ENCODE results near the gene DCLK2. TPM values are rescaled to one million over a fixed set of nuclear protein-coding genes. Genes with fewer than 3 reads are reported as not detected.
"Not testable (repeated sequence)": the region's sequence is repeated elsewhere in the genome, so short reads cannot be mapped to it uniquely, and the experiment has no call there.

Gene DCLK2
- total RNA-seq, 4 donors from 2014 or later: 0.61 to 4.0 (median 0.74) TPM

GRCh38 chr4:150160473-150160872 lies 82.2 kb downstream of the DCLK2 start:
- H3K4me1 ChIP-seq: no peaks in the 10 kb centered on the region
- no peaks in the 10 kb centered on the region for H3K9me3 ChIP-seq
- no peaks in the 10 kb centered on the region for H3K27me3 ChIP-seq
- no peaks in the 10 kb centered on the region for H3K36me3 ChIP-seq
- no peak for DNase-seq
- intact Hi-C loops (cut with DNase I): no loop called here
- no peak overlapping the region for H3K4me3 ChIP-seq
- no peak overlapping the region for H3K27ac ChIP-seq
- 69 to 71% methylated on average over 2 of the region's 2 CpGs for WGBS, 2 donors
- no peak for TF ChIP-seq CTCF (IDR thresholded peaks at IDR 0.05)
- TF ChIP-seq POLR2A (IDR thresholded peaks at IDR 0.05): no peak

GRCh38 chr4:150161109-150161508 lies 82.9 kb downstream of the DCLK2 start:
- TF ChIP-seq CTCF (IDR thresholded peaks at IDR 0.05) (no peak), POLR2A (IDR thresholded peaks at IDR 0.05) (no peak)
- no peaks in the 10 kb centered on the region for H3K27me3 ChIP-seq
- H3K4me3 ChIP-seq: no peak overlapping the region
- intact Hi-C loops (cut with DNase I): no loop called here
- H3K27ac ChIP-seq: no peak overlapping the region
- H3K36me3 ChIP-seq: no peaks in the 10 kb centered on the region
- no peaks in the 10 kb centered on the region for H3K4me1 ChIP-seq
- H3K9me3 ChIP-seq: no peaks in the 10 kb centered on the region
- no peak for DNase-seq

GRCh38 chr4:150162020-150162419 lies 83.8 kb downstream of the DCLK2 start:
- H3K36me3 ChIP-seq; H3K4me3 ChIP-seq; H3K27ac ChIP-seq; DNase-seq; H3K4me1 ChIP-seq; H3K9me3 ChIP-seq; intact Hi-C loops (cut with DNase I); H3K27me3 ChIP-seq: not testable (repeated sequence)
- WGBS, 2 donors: 67 to 94% methylated on average over 2 of the region's 2 CpGs

GRCh38 chr4:150164055-150164454 lies 85.8 kb downstream of the DCLK2 start:
- no peak for TF ChIP-seq CTCF (IDR thresholded peaks at IDR 0.05)
- no peak for TF ChIP-seq POLR2A (IDR thresholded peaks at IDR 0.05)
- Histone ChIP-seq H3K27me3 (no peaks in the 10 kb centered on the region), H3K4me3 (no peak overlapping the region), H3K36me3 (no peaks in the 10 kb centered on the region), H3K27ac (no peak overlapping the region), H3K4me1 (no peaks in the 10 kb centered on the region), H3K9me3 (no peaks in the 10 kb centered on the region)
- DNase-seq: no peak
- intact Hi-C loops (cut with DNase I): no loop called here

GRCh38 chr4:150164956-150165629 lies 86.8 kb downstream of the DCLK2 start:
- WGBS, 2 donors: 46 to 61% methylated on average over 3 of the region's 3 CpGs
- Histone ChIP-seq H3K4me3 (no peak overlapping the region), H3K9me3 (no peaks in the 10 kb centered on the region), H3K36me3 (no peaks in the 10 kb centered on the region), H3K27me3 (no peaks in the 10 kb centered on the region), H3K4me1 (no peaks in the 10 kb centered on the region), H3K27ac (no peak overlapping the region)
- TF ChIP-seq CTCF (IDR thresholded peaks at IDR 0.05) (no peak), POLR2A (IDR thresholded peaks at IDR 0.05) (no peak)
- intact Hi-C loops (cut with DNase I): no loop called here
- DNase-seq: no peak

GRCh38 chr4:150167054-150167453 lies 88.8 kb downstream of the DCLK2 start:
- TF ChIP-seq CTCF (IDR thresholded peaks at IDR 0.05) (no peak), POLR2A (IDR thresholded peaks at IDR 0.05) (no peak)
- Histone ChIP-seq H3K9me3 (no peaks in the 10 kb centered on the region), H3K4me3 (no peak overlapping the region), H3K36me3 (no peaks in the 10 kb centered on the region), H3K4me1 (no peaks in the 10 kb centered on the region), H3K27ac (no peak overlapping the region), H3K27me3 (no peaks in the 10 kb centered on the region)
- no peak for DNase-seq
- intact Hi-C loops (cut with DNase I): no loop called here
- 63 to 67% methylated on average over 2 of the region's 2 CpGs for WGBS, 2 donors
